ENCODE results near the gene PSTPIP1. TPM values are rescaled to one million over a fixed set of nuclear protein-coding genes. Genes with fewer than 3 reads are reported as not detected.

The PSTPIP1 gene
- total RNA-seq, 1 experiment from 2014 or later: 0.11 TPM

DNA sequence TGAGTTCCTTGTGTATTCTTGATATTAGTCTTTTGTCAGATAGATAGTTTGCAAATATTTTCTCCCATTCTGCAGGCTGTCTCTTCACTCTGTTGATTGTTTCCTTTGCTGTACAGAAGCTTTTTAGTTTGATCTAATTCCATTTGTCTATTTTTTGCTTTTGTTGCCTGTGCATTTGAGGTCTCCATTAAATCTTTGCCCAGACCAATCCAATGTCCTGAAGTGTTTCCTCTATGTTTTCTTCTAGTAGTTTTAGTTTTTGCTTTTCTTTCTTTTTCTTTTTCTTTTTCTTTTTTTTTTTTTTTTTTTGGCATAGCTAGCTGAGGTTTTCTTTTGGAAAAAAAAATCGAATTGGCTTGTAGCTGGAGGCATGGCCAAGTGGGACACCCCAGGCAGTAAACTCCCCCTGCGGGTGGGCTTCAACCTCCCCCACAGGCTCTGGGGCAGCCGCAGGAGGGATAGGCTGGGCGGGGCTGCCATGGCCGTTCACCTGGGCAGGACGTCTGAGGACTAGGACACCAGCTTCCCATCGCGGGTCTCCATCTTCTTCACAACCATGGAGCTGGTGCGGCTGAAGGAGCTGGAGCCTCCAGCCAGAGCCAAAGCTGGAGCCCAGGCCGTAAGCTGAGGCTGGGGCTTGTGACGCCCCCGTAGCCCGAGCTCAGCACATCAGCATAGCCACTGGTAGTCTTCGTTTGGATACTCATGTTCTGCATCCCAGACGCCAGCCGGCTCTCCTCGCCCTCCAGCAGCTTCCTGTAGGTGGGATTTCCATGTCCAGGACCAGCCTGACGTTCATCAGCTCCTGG lies 16.2 kb upstream of the PSTPIP1 start:
- no peak for DNase-seq (ENCODE audit: low read depth)

DNA sequence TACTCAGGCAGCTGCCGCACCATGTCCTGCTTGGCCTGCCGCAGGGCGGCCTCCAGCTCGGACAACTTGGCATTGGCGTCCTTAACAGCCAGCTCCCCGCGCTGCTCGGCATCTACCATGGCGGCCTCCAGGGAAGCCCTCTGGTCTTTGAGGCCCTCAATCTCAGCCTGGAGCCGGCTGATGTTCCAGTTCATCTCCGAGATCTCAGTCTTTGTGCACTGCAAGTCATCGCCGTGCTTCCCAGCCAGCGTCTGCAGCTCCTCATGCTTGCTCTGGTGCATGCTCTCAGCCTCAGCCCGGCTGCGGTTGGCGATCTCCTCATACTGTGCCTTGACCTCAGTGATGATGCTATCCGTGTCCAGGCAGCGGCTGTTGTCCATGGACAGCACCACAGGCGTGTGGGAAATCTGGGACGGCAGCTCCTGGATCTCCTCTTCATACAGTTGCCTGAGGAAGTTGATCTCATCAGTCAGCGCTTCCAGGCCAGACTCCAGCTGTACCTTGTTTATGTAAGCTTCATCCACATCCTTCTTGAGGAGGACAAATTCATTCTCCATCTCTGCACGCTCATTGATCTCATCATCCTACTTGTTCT lies 15.5 kb upstream of the PSTPIP1 start:
- DNase-seq (ENCODE audit: low read depth): no peak

DNA sequence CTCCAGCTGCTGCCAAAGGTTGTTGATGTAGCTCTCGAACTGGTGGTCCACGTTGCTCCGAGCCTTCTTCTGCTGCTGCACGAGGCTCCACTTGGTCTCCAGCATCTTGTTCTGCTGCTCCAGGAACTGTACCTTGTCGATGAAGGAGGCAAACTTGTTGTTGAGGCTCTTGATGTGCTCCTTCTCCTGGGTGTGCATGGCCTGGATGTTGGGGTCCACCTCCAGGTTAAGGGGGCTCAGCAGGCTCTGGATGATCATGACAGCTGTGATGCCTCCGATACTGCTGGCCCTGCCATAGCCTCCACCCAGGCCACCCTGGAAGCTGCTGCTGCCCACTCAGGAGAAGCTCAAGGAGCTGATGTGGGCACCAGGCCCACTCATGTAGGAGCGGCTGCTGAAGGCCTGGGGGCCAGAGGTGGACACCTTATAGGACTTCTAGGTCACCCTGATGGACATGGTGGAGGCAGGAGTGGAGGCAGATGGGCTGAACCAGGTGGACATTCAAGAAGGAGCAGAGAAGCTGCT lies 14.9 kb upstream of the PSTPIP1 start:
- DNase-seq (ENCODE audit: low read depth): no peak

- no peak for DNase-seq (ENCODE audit: low read depth)
Measured at GRCh38 chr15:76982356-76982755, 12.6 kb upstream of the PSTPIP1 start.

DNA sequence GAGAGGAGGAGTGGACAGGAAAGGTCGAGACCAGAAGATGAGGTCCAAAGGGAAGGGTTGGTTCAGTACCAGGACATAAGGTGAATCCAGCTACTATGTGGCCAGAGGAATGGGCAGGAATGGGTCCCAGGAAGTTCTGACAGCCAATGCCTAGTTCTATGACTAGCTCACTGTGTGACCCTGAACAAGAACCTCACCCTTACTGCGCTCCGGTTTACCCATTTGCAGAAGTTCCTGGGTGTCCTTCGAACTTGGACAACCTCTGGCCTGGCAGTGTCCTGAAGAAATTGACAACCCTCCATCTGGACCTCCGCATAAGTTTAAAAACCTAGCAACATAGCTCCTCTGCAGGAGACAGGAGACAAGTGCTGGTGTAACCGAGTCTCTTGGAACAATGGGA lies 12.2 kb upstream of the PSTPIP1 start:
- no peak for DNase-seq (ENCODE audit: low read depth)

DNA sequence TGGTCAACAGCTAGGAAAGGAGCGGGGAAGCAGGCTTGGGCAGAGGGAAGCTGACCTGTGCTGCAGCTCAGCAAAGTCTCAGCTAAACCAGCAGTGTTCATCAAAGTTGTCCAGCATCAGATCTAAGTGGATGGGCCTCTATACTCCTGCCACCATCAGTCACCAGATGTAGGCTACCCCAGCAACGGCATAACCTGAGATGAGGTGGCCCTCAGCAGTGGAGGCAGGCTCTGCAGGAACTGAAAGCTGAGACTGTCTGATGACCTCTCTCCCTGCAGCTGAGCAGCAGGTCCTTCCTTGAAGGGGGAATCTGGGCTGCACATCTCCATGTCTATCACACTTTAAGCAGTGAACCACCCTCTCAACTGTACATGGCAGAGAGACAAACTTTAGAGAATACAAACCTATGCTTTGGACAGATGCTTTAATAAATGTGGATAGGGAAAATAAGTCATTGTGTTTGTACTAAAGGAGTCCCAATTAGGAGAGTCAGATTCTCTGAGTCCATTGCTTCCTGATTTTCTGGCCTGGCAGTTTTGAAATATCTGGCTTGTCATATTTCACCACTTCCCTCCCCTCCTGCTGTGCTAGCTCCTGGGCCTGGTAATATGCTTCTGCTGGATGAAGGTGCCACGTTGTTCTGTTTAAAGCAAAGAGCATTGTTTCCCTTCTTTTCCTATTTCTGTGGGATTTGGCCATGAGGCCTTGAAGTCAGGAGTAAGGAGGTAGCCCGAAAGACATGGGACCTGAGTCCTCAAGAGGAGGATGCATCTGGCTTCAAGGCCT lies 11.1 kb upstream of the PSTPIP1 start:
- DNase-seq (ENCODE audit: low read depth): no peak

DNA sequence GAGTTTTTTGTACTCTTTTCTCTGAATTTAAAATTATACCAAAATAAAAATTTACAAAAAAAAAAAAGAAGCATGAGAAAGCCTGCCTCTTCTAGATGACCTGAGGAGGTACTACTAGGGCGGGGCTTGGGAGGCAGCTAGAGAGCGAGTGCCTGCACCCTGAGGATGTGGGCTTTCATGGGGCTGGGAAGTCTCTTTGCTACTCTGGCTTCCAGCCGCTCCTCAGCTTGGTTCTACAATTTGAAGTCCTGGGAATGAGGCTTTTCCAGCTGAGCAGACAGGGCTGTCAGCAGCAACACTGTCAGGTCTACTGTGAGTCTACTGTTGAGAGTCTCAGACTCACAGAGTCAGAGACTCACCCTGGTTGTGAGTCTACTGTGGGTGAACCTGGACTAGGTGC lies 8.2 kb upstream of the PSTPIP1 start:
- DNase-seq (ENCODE audit: low read depth): no peak

DNA sequence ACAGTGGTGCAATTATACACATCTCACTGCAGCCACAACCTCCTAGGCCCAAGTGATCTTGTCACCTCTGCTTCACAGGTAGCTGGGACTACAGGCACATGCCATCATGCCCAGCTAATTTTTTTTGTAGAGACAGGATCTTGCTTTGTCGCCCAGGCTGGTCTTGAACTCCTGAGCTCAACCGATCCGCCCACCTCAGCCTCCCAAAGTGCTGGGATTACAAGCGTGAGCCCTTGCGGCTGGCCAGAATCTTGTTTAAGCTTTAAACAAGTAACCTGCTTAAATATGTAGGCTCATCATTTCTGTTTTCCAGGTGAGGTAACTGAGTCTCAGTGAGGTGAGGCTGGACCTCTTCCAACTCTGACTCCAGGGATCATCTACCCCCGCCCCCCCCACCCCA lies 7.7 kb upstream of the PSTPIP1 start:
- no peak for DNase-seq (ENCODE audit: low read depth)

GRCh38 chr15:76987896-76988860 lies 6.7 kb upstream of the PSTPIP1 start:
- DNase-seq (ENCODE audit: low read depth): no peak

GRCh38 chr15:76988867-76989780 lies 5.8 kb upstream of the PSTPIP1 start:
- DNase-seq (ENCODE audit: low read depth): no peak

GRCh38 chr15:76991048-76991447 lies 3.9 kb upstream of the PSTPIP1 start:
- DNase-seq (ENCODE audit: low read depth): no peak

- no peak for DNase-seq (ENCODE audit: low read depth)
Measured at GRCh38 chr15:76991741-76992645, 2.9 kb upstream of the PSTPIP1 start.

- no peak for DNase-seq (ENCODE audit: low read depth)
Measured at GRCh38 chr15:76993114-76993725, 1.7 kb upstream of the PSTPIP1 start.

DNA sequence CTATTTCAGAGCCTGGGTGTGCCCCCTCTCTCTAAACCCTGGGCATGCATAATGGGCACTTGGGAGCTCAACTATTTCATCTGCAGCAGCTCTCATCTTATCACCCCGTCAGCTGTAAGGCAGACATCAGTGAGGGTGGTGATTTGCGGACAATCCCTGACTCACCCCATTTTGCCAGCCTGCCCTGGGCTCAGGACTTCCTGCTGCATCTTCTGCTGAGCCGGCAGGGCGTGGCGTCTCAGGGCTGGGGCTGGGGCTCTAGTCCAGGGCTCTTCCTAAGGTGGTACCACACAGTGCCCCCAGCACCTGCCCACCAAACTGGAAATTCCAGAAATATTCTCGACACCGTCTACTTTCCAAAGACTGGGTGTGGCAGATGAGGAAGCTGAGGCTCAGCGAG lies 925 bp upstream of the PSTPIP1 start:
- DNase-seq (ENCODE audit: low read depth): peak; percentile 59

DNA sequence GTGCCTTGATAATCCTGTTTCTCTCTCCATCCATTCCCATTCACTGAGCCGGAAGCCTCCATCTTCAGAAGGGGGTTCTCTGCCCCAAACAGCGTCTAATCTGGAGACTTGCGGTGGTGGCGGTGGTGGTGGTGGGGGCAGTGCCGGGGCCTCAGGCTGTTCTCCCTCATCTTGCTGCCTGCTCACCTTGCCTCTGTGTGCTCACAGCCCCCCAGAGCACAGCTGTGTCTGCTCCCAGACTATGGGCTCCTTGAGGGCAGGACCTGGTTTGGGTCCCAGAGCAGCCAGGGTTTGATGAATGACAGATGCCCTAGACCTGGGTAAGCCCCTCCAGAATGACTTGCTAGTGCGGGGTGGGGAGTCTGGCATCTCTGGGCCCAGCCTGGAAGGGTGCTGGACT lies 430 bp upstream of the PSTPIP1 start:
- DNase-seq (ENCODE audit: low read depth): no peak

- DNase-seq (ENCODE audit: low read depth): no peak
Measured at GRCh38 chr15:76996076-76996525, 1.2 kb downstream of the PSTPIP1 start.

DNA sequence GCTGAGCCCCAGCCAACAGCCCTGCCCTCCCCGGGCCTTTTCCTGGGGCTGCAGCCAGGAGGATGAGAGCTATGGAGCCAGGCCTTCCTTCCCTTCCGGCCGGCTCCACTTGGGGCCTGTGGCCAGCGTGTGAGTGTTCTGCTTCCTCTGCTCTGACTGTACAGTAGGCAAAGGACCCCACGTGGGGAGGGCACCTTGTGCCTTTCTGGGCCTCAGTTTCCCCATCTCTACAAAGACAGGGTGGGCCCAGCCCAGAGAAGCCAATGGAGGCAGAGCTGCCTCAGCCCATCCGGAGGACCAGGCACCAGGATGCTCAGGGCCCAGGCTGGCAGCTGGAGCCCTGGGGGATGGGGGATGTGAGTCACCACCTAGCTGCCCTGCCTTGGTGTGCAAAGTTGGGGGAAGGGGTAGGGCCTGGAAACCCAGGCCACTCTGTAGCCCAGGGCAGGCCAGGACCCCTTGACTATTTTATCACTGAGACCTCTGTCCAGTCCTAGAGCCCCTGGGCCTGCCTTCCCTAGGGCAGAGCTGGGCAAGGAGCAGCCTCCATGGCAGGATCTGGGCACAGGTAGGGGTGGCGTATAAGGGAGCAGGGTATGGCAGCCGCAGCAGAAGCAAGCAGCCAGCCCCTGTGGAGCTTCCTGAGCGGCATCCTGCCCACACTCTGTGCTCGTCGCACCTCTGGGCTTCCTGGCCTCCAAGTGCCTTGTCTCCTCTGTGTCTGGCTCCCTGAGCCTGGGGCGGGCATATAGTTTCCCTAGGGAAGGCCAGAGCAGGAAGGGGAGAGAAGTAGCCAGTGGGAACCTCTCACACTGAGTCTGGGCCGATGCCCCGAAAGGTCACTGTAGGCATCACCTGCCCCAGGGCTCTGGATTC lies 1.8 kb downstream of the PSTPIP1 start:
- peak; percentile 67 for DNase-seq (ENCODE audit: low read depth)

Data from Daoy (cell line).